GM12878 (cell line): Measurements from ENCODE around the gene RECQL5. TPM values are rescaled to one million over a fixed set of nuclear protein-coding genes. Genes with fewer than 3 reads are reported as not detected.
A peak's percentile ranks its signal among the peaks of the same experiment; 100 is the strongest.

Experiments
- ATAC-seq: fragments of 200-7000 bp; cut with Tn5 transposase; 3 replicates; pipeline ENCODE4 v1.9.1; 2020; ENCODE audit warnings: mild to moderate bottlenecking, moderate library complexity
- BruUV-seq: library from RNA; stranded (reverse); fragments of 400-500 nt; replicated peaks from 2 replicates; lab custom pipeline; 2021; lab: Mats Ljungman, UMichigan
- CTCF ChIA-PET: fragments of 300-600 bp; sonication (Branson Sonifier 250); formaldehyde crosslinking; extraction: SDS; loops from one replicate; lab custom pipeline; 2021; ENCODE audit warnings: inconsistent platforms; lab: Yijun Ruan, JAX
- POLR2A ChIA-PET: fragments of 350-600 bp; formaldehyde crosslinking; extraction: SDS; loops from one replicate; lab custom pipeline; 2021; ENCODE audit warnings: inconsistent platforms; lab: Charles Lee
- RAD21 ChIA-PET: fragments of 300-600 bp; sonication (Branson Sonifier 250); formaldehyde crosslinking; loops from one replicate; lab custom pipeline; 2023; ENCODE audit warnings: antibody characterized with exemption; ENCODE audit not compliant: unreplicated experiment; lab: Charles Lee
- SMC1A ChIA-PET: fragments of 300-600 bp; sonication (Branson Sonifier 250); formaldehyde crosslinking; loops from one replicate; lab custom pipeline; 2023; ENCODE audit not compliant: unreplicated experiment, uncharacterized antibody; lab: Charles Lee
- DNase-seq: peaks from one replicate; pipeline ENCODE4 v3.0.0-alpha.2; 2011; ENCODE audit warnings: low read depth, low spot score
- FAIRE-seq: peaks from 3 replicates; lab custom pipeline; 2011; peaks lifted over from hg19 to GRCh38; lab: Jason Lieb, UNC
- H2AFZ ChIP-seq: 2 replicates; pipeline ENCODE4 v1.6.0; 2011; ENCODE audit warnings: low read depth, low read length, control low read depth; ENCODE audit not compliant: control insufficient read depth
- H3K27ac ChIP-seq: 2 replicates; pipeline ENCODE4 v1.5.1; 2011; ENCODE audit warnings: control low read depth; ENCODE audit not compliant: control insufficient read depth, insufficient read depth
- H3K27me3 ChIP-seq, 2 experiments: replicated peaks in 1 of 2; 2 replicates each; pipeline versions ENCODE4 v1.6.0 to v1.6.1; 2011; ENCODE audit warnings: low read length in 1 of 2; ENCODE audit not compliant: control insufficient read depth in 2 of 2, insufficient read depth in 2 of 2
- H3K36me3 ChIP-seq, 2 experiments: 2 replicates each; pipeline ENCODE4 v1.5.1; 2011; ENCODE audit warnings: low read length in 1 of 2; ENCODE audit not compliant: control insufficient read depth in 2 of 2, insufficient read depth in 2 of 2
- H3K4me1 ChIP-seq: 2 replicates; pipeline ENCODE4 v1.6.1; 2011; ENCODE audit warnings: mild to moderate bottlenecking, low read length, moderate library complexity, mixed read lengths; ENCODE audit not compliant: control insufficient read depth, insufficient read depth
- H3K4me2 ChIP-seq: 2 replicates; pipeline ENCODE4 v1.6.0; 2011; ENCODE audit warnings: control low read depth; ENCODE audit not compliant: control insufficient read depth, insufficient read depth
- H3K4me3 ChIP-seq: fragments of 200-600 bp; sonication (generic); 2 replicates; pipeline ENCODE4 v1.5.1; 2016
- H3K79me2 ChIP-seq: 2 replicates; pipeline ENCODE4 v1.6.0; 2011; ENCODE audit warnings: low read length; ENCODE audit not compliant: control insufficient read depth, insufficient read depth
- H3K9ac ChIP-seq: 2 replicates; pipeline ENCODE4 v1.8.0; 2011; ENCODE audit warnings: low read length, control low read depth, mixed read lengths; ENCODE audit not compliant: control insufficient read depth, insufficient read depth
- H3K9me3 ChIP-seq: replicated peaks from 3 replicates; pipeline ENCODE4 v1.5.1; 2011; ENCODE audit warnings: mild to moderate bottlenecking, low read length; ENCODE audit not compliant: control insufficient read depth, insufficient read depth
- H4K20me1 ChIP-seq: 2 replicates; pipeline ENCODE4 v1.6.0; 2011; ENCODE audit not compliant: control insufficient read depth, insufficient read depth
- EZH2 ChIP-seq: IDR thresholded peaks from 2 replicates; pipeline ENCODE4 v1.6.1; 2012; ENCODE audit warnings: low read depth, mild to moderate bottlenecking, control low read depth, inconsistent platforms, low read length, borderline replicate concordance; ENCODE audit not compliant: control insufficient read depth
- FOS ChIP-seq: IDR thresholded peaks from 3 replicates; pipeline ENCODE4 v1.6.1; 2011; ENCODE audit warnings: borderline replicate concordance; ENCODE audit not compliant: insufficient read length; ENCODE audit errors: extremely low read depth
- HDAC6 ChIP-seq: fragments of 200-600 bp; sonication (generic); IDR thresholded peaks from one replicate; pipeline ENCODE4 v1.8.0; 2017; ENCODE audit warnings: antibody characterized with exemption; ENCODE audit not compliant: unreplicated experiment
- HDGF ChIP-seq: fragments of 450-650 bp; IDR thresholded peaks from 2 replicates; pipeline ENCODE4 v1.6.1; 2016; ENCODE audit warnings: antibody characterized with exemption
- IKZF2 ChIP-seq, 2 experiments: fragments of 450-650 bp; IDR thresholded peaks; 2 replicates each; pipeline ENCODE4 v1.6.1; 2017; ENCODE audit warnings: mild to moderate bottlenecking in 2 of 2, moderate library complexity in 2 of 2
- MTA2 ChIP-seq: fragments of 450-650 bp; IDR thresholded peaks from 2 replicates; pipeline ENCODE4 v1.6.1; 2016; ENCODE audit warnings: low read depth, mild to moderate bottlenecking, moderate library complexity
- MTA3 ChIP-seq: IDR thresholded peaks from 2 replicates; pipeline ENCODE4 v1.6.1; 2012; ENCODE audit warnings: low read length, inconsistent platforms, borderline replicate concordance
- MYC ChIP-seq: IDR thresholded peaks from 2 replicates; pipeline ENCODE4 v1.6.1; 2011; ENCODE audit warnings: mild to moderate bottlenecking, low read length, moderate library complexity, inconsistent platforms; ENCODE audit not compliant: insufficient read depth, insufficient replicate concordance, insufficient read length, severe bottlenecking
- SIX5 ChIP-seq: IDR thresholded peaks from 2 replicates; pipeline ENCODE4 v1.6.1; 2011; ENCODE audit warnings: mild to moderate bottlenecking, low read depth, low read length, moderate library complexity; ENCODE audit not compliant: severe bottlenecking
- WGBS: methylation state at CpG from one replicate; pipeline ENCODE4 v1.1.6; 2016; ENCODE audit warnings: low lambda C conversion rate; ENCODE audit not compliant: insufficient replicate concordance, insufficient coverage; ENCODE audit errors: missing lambda C conversion rate; 5-methylcytosine and 5-hydroxymethylcytosine counted together
- in situ Hi-C: fragments of 300-500 bp; cut with MboI; formaldehyde crosslinking; loops from 9 replicates; pipeline ENCODE4 v1.14.3; 2018; ENCODE audit warnings: mixed read lengths
- intact Hi-C: fragments of 100-400 bp; cut with micrococcal nuclease; formaldehyde crosslinking; loops from one replicate; pipeline ENCODE4 v1.14.2; 2022; ENCODE audit not compliant: unreplicated experiment
- polyA plus RNA-seq, 11 experiments: library from polyadenylated mRNA; depleted of rRNA in 4 of 11; unstranded in 6 of 11; stranded (reverse) in 5 of 11; fragments of >200 nt; fragmentation: Nextera tagmentation in 4 of 11; fragmentation: Illumina TruSeq in 1 of 11; extraction: Ambion mirVana in 4 of 11; extraction: Trizol in 1 of 11; gene quantifications; 1 replicate in 1 of 11; 2 replicates in 10 of 11; pipeline versions ENCODE4 v1.2.1 to v1.2.3, GENCODE V29; 2011 to 2016; ENCODE audit warnings: inconsistent platforms in 2 of 11, missing spikeins in 2 of 11, low read depth in 1 of 11
- total RNA-seq, 4 experiments: library from RNA; depleted of rRNA in 3 of 4; stranded (reverse); fragments of >200 nt in 3 of 4; fragmentation: Illumina TruSeq in 1 of 4; extraction: Trizol in 1 of 4; gene quantifications; 2 replicates each; pipeline versions ENCODE4 v1.2.1 to v1.2.3, GENCODE V29; 2013 to 2021
- TF ChIP-seq, protein P1 (sequence below): fragments of 450-650 bp; formaldehyde crosslinking; IDR thresholded peaks from 2 replicates; pipeline ENCODE4 v1.4.0; 2020; ENCODE audit warnings: mild to moderate bottlenecking, moderate library complexity
- TF ChIP-seq, protein P2 (sequence below): fragments of 450-650 bp; IDR thresholded peaks from 2 replicates; pipeline ENCODE4 v1.6.1; 2016; ENCODE audit warnings: mild to moderate bottlenecking
- TF ChIP-seq, protein P3 (sequence below), 3 experiments: IDR thresholded peaks in 2 of 3; conservative IDR thresholded peaks in 1 of 3; 2 replicates each; pipeline ENCODE4 v1.5.1; 2011; ENCODE audit warnings: low read depth in 3 of 3, low read length in 3 of 3, mild to moderate bottlenecking in 3 of 3, control low read depth in 2 of 3, moderate library complexity in 2 of 3, inconsistent platforms in 1 of 3, mixed read lengths in 1 of 3; ENCODE audit not compliant: control insufficient read depth in 2 of 3, insufficient read depth in 1 of 3; ENCODE audit errors: extremely low read depth in 1 of 3
- TF ChIP-seq, protein P4 (sequence below): IDR thresholded peaks from 2 replicates; pipeline ENCODE4 v1.6.1; 2011; ENCODE audit warnings: low read depth, mild to moderate bottlenecking, low read length, moderate library complexity, borderline replicate concordance; ENCODE audit errors: extremely low read depth

Gene RECQL5
- total and polyA plus RNA-seq, 10 of the 15 experiments (the other 5 are each of a cell fraction or from before 2014, with no cell fraction given), result 3.6 to 30.6 (median 20.1) TPM

DNA sequence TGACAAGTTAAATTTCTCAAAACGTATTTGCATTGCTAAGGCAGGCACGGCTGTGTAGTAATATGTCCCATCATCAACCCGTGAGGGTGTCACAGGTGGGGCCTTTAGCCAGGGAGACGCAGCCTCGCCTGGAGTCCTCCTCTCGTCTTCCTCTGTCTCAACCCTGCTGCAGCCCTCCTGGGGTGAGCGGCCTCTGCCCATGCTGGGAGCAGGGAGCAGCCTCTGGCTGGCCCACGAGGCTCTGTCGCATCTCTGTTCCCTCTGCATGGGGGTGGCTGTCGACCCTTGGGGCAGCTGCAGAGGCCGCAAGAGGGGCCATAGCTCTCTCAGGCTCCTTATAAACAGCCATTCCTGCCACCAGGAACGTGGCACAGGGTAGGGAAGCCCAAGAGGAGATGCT, 34.5 kb downstream of the RECQL5 start:
- Histone ChIP-seq H3K36me3 (peaks cover 0 to 2% of the 10 kb centered on the region in 2 experiments; a peak in 2 of 4 replicates), H3K9ac (no peak overlapping the region; the same call in 1 of the 2 replicates), H3K79me2 (no peaks in the 10 kb centered on the region), H3K27me3 (no peaks in the 10 kb centered on the region), H3K4me2 (no peak overlapping the region), H2AFZ (no peak overlapping the region), H3K27ac (no peak overlapping the region), H3K9me3 (no peaks in the 10 kb centered on the region), H4K20me1 (no peaks in the 10 kb centered on the region; the same call in 1 of the 2 replicates), H3K4me1 (peaks cover 8% of the 10 kb centered on the region), H3K4me3 (no peak overlapping the region)
- ATAC-seq (no peak), DNase-seq (no peak), FAIRE-seq (peak; percentile 7)
- BruUV-seq, result no TSS peak
- intact Hi-C loops, result no loop called here
- ChIA-PET RAD21 (interaction anchor here (0.7 to 6.3 kb wide), 17 partner anchors 13 to 206 kb away, joined by 3 to 148 read pairs (median 6); partner anchors contain the start of genes LLGL2 and TSEN54), CTCF (interaction anchor here (0.6 to 13.0 kb wide), 39 partner anchors 9 to 471 kb away, joined by 3 to 349 read pairs (median 7); partner anchors contain the start of genes GALK1, RECQL5, SAP30BP and SLC25A19), SMC1A (interaction anchor here (0.8 to 4.3 kb wide), 16 partner anchors 10 to 130 kb away, joined by 3 to 44 read pairs (median 8); partner anchors contain the start of genes RECQL5 and SAP30BP), POLR2A (interaction anchor here (1.0 to 1.9 kb wide), 6 partner anchors 14 to 115 kb away, joined by 3 to 4 read pairs (median 3); a partner anchor contains a TSS)
- TF ChIP-seq MTA3 (no peak), HDAC6 (no peak), MYC (no peak), EZH2 (no peak), IKZF2 (IDR thresholded peaks at IDR 0.05) (no peak), SIX5 (no peak), HDGF (no peak), MTA2 (no peak), FOS (no peak)
- TF ChIP-seq, protein P1, sequence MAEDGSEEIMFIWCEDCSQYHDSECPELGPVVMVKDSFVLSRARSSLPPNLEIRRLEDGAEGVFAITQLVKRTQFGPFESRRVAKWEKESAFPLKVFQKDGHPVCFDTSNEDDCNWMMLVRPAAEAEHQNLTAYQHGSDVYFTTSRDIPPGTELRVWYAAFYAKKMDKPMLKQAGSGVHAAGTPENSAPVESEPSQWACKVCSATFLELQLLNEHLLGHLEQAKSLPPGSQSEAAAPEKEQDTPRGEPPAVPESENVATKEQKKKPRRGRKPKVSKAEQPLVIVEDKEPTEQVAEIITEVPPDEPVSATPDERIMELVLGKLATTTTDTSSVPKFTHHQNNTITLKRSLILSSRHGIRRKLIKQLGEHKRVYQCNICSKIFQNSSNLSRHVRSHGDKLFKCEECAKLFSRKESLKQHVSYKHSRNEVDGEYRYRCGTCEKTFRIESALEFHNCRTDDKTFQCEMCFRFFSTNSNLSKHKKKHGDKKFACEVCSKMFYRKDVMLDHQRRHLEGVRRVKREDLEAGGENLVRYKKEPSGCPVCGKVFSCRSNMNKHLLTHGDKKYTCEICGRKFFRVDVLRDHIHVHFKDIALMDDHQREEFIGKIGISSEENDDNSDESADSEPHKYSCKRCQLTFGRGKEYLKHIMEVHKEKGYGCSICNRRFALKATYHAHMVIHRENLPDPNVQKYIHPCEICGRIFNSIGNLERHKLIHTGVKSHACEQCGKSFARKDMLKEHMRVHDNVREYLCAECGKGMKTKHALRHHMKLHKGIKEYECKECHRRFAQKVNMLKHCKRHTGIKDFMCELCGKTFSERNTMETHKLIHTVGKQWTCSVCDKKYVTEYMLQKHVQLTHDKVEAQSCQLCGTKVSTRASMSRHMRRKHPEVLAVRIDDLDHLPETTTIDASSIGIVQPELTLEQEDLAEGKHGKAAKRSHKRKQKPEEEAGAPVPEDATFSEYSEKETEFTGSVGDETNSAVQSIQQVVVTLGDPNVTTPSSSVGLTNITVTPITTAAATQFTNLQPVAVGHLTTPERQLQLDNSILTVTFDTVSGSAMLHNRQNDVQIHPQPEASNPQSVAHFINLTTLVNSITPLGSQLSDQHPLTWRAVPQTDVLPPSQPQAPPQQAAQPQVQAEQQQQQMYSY (CRISPR knock-in tag), result no peak
- TF ChIP-seq, protein P2, sequence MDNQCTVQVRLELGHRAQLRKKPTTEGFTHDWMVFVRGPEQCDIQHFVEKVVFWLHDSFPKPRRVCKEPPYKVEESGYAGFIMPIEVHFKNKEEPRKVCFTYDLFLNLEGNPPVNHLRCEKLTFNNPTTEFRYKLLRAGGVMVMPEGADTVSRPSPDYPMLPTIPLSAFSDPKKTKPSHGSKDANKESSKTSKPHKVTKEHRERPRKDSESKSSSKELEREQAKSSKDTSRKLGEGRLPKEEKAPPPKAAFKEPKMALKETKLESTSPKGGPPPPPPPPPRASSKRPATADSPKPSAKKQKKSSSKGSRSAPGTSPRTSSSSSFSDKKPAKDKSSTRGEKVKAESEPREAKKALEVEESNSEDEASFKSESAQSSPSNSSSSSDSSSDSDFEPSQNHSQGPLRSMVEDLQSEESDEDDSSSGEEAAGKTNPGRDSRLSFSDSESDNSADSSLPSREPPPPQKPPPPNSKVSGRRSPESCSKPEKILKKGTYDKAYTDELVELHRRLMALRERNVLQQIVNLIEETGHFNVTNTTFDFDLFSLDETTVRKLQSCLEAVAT, result no peak
- TF ChIP-seq, protein P3, sequence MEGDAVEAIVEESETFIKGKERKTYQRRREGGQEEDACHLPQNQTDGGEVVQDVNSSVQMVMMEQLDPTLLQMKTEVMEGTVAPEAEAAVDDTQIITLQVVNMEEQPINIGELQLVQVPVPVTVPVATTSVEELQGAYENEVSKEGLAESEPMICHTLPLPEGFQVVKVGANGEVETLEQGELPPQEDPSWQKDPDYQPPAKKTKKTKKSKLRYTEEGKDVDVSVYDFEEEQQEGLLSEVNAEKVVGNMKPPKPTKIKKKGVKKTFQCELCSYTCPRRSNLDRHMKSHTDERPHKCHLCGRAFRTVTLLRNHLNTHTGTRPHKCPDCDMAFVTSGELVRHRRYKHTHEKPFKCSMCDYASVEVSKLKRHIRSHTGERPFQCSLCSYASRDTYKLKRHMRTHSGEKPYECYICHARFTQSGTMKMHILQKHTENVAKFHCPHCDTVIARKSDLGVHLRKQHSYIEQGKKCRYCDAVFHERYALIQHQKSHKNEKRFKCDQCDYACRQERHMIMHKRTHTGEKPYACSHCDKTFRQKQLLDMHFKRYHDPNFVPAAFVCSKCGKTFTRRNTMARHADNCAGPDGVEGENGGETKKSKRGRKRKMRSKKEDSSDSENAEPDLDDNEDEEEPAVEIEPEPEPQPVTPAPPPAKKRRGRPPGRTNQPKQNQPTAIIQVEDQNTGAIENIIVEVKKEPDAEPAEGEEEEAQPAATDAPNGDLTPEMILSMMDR (IDR thresholded peaks at IDR 0.05 in 2 of 3, conservative IDR thresholded peaks at IDR 0.05 in 1 of 3; ENCODE audit: control insufficient read depth in 2 of 3, extremely low read depth in 1 of 3, insufficient read depth in 1 of 3, low read depth in 3 of 3, low read length in 3 of 3), result no peak
- TF ChIP-seq, protein P4, sequence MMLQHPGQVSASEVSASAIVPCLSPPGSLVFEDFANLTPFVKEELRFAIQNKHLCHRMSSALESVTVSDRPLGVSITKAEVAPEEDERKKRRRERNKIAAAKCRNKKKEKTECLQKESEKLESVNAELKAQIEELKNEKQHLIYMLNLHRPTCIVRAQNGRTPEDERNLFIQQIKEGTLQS, result no peak
- 60% methylated on average over 12 of the region's 12 CpGs for WGBS
- in situ Hi-C loops, result loop anchor here (10.0 kb wide), 1 partner anchor 112 kb away; no protein-coding TSS in a partner anchor
